CD14-positive monocyte (primary cell): Measurements from ENCODE around the gene TRRAP. TPM values are rescaled to one million over a fixed set of nuclear protein-coding genes. Genes with fewer than 3 reads are reported as not detected.

Source experiments
- DNase-seq, 3 donors: peaks; one replicate each; pipeline ENCODE4 v3.0.0-alpha.2; 2011 to 2022
- H2AFZ ChIP-seq: 2 replicates; pipeline ENCODE4 v1.6.0; 2012; ENCODE audit warnings: mild to moderate bottlenecking, low read depth, low read length, inconsistent platforms; ENCODE audit not compliant: insufficient read depth, poor library complexity, severe bottlenecking
- H3K27ac ChIP-seq, 2 donors: 1 replicate in 1 of 2; 2 replicates in 1 of 2; pipeline ENCODE4 v1.5.1; 2012 to 2013; ENCODE audit warnings: low read length in 2 of 2, control low read depth in 1 of 2, inconsistent platforms in 1 of 2, low read depth in 1 of 2, mild to moderate bottlenecking in 1 of 2
- H3K27me3 ChIP-seq, 2 donors: one replicate each; pipeline versions ENCODE4 v1.6.0 to v1.6.1; 2011 to 2013; ENCODE audit warnings: low read length in 2 of 2; ENCODE audit not compliant: control insufficient read depth in 2 of 2, insufficient read depth in 2 of 2
- H3K36me3 ChIP-seq, 2 donors: replicated peaks in 1 of 2; 1 replicate in 1 of 2; 2 replicates in 1 of 2; pipeline versions ENCODE4 v1.5.1 to v1.6.1; 2012 to 2013; ENCODE audit warnings: low read length in 2 of 2, control low read depth in 1 of 2, inconsistent platforms in 1 of 2, mild to moderate bottlenecking in 1 of 2; ENCODE audit not compliant: insufficient read depth in 2 of 2, control insufficient read depth in 1 of 2
- H3K4me1 ChIP-seq, 2 donors: 1 replicate in 1 of 2; 2 replicates in 1 of 2; pipeline versions ENCODE4 v1.5.1 to v1.6.1; 2012 to 2013; ENCODE audit warnings: low read length in 2 of 2, control low read depth in 1 of 2, inconsistent platforms in 1 of 2, mild to moderate bottlenecking in 1 of 2, moderate library complexity in 1 of 2; ENCODE audit not compliant: insufficient read depth in 2 of 2, control insufficient read depth in 1 of 2
- H3K4me2 ChIP-seq: replicated peaks from 2 replicates; pipeline ENCODE3; 2012; ENCODE audit warnings: low read length, moderate library complexity, mild to moderate bottlenecking; ENCODE audit not compliant: poor library complexity, severe bottlenecking; ENCODE audit errors: extremely low read depth
- H3K4me3 ChIP-seq, 3 experiments: fragments of 200-600 bp in 1 of 3; sonication (generic) in 1 of 3; replicated peaks in 1 of 3; 1 replicate in 2 of 3; 2 replicates in 1 of 3; pipeline ENCODE4 v1.5.1; 2011 to 2013; ENCODE audit warnings: low read length in 3 of 3, mild to moderate bottlenecking in 3 of 3, control low read depth in 2 of 3, low read depth in 2 of 3, inconsistent platforms in 1 of 3, moderate library complexity in 1 of 3
- H3K79me2 ChIP-seq: 2 replicates; pipeline ENCODE4 v1.6.0; 2012; ENCODE audit warnings: mild to moderate bottlenecking, control low read depth, inconsistent platforms, low read length, moderate library complexity; ENCODE audit not compliant: insufficient read depth
- H3K9ac ChIP-seq: 2 replicates; pipeline ENCODE4 v1.6.0; 2017; ENCODE audit warnings: low read length, mild to moderate bottlenecking; ENCODE audit not compliant: insufficient read depth, poor library complexity, severe bottlenecking
- H3K9me3 ChIP-seq, 2 donors: replicated peaks in 1 of 2; 1 replicate in 1 of 2; 2 replicates in 1 of 2; pipeline versions ENCODE4 v1.5.1 to v1.6.1; 2012 to 2013; ENCODE audit warnings: low read length in 2 of 2, control low read depth in 1 of 2; ENCODE audit not compliant: control insufficient read depth in 1 of 2, insufficient read depth in 1 of 2
- H4K20me1 ChIP-seq: 2 replicates; pipeline ENCODE4 v1.6.0; 2012; ENCODE audit warnings: mild to moderate bottlenecking, low read length, control low read depth, moderate library complexity; ENCODE audit not compliant: insufficient read depth
- H3K27ac Mint-ChIP-seq, 7 donors: one replicate each; pipeline ENCODE4 v1.8.0; 2020; ENCODE audit warnings: mild to moderate bottlenecking in 7 of 7, mixed read lengths in 7 of 7, moderate library complexity in 6 of 7, inconsistent platforms in 2 of 7
- H3K27me3 Mint-ChIP-seq, 3 donors: one replicate each; pipeline ENCODE4 v1.8.0; 2021 to 2022; ENCODE audit warnings: low read depth in 3 of 3, mild to moderate bottlenecking in 3 of 3, mixed read lengths in 3 of 3, moderate library complexity in 3 of 3, inconsistent platforms in 1 of 3
- H3K36me3 Mint-ChIP-seq, 2 donors: one replicate each; pipeline ENCODE4 v1.8.0; 2020; ENCODE audit warnings: mixed read lengths in 2 of 2, inconsistent platforms in 1 of 2, mild to moderate bottlenecking in 1 of 2
- H3K4me1 Mint-ChIP-seq: one replicate; pipeline ENCODE4 v1.8.0; 2020; ENCODE audit warnings: mild to moderate bottlenecking, mixed read lengths
- H3K4me3 Mint-ChIP-seq, 2 donors: one replicate each; pipeline ENCODE4 v1.8.0; 2020; ENCODE audit warnings: mild to moderate bottlenecking in 2 of 2, mixed read lengths in 2 of 2, moderate library complexity in 1 of 2
- H3K9me3 Mint-ChIP-seq, 7 donors: one replicate each; pipeline ENCODE4 v1.8.0; 2020 to 2022; ENCODE audit warnings: mixed read lengths in 7 of 7, mild to moderate bottlenecking in 6 of 7, moderate library complexity in 6 of 7, inconsistent platforms in 2 of 7
- CTCF ChIP-seq: fragments of 200-600 bp; IDR thresholded peaks from one replicate; pipeline ENCODE4 v1.8.0; 2022; ENCODE audit warnings: antibody characterized with exemption, mild to moderate bottlenecking
- WGBS: methylation state at CpG from one replicate; pipeline ENCODE4 v1.1.5; 2013; ENCODE audit warnings: missing lambda C conversion rate; ENCODE audit not compliant: insufficient coverage; 5-methylcytosine and 5-hydroxymethylcytosine counted together
- intact Hi-C, 2 donors: fragments of 100-400 bp; cut with micrococcal nuclease; formaldehyde crosslinking; loops; one replicate each; pipeline versions ENCODE4 v1.15.0 to v1.15.1; 2023
- polyA plus RNA-seq, 3 donors: library from polyadenylated mRNA; depleted of rRNA in 1 of 3; unstranded in 2 of 3; stranded (reverse) in 1 of 3; fragments of 300-500 nt in 2 of 3; fragments of >200 nt in 1 of 3; fragmentation: Illumina TruSeq in 2 of 3; gene quantifications; 1 replicate in 2 of 3; 2 replicates in 1 of 3; pipeline ENCODE4 v1.2.3, GENCODE V29; 2012 to 2021

Gene TRRAP
- polyA plus RNA-seq, 3 donors, result 0.67 to 12.2 (median 1.2) TPM

GRCh38 chr7:98976396-98977185 is 98.3 kb downstream of the TRRAP start:
- H3K9me3 Mint-ChIP-seq, result no peaks in the 10 kb centered on the region
- no peaks in the 10 kb centered on the region for H3K79me2 ChIP-seq
- no peaks in the 10 kb centered on the region for H3K27me3 Mint-ChIP-seq
- H3K36me3 Mint-ChIP-seq, result peaks cover 89 to 98% of the 10 kb centered on the region in 2 donors
- H3K4me1 Mint-ChIP-seq, result no peaks in the 10 kb centered on the region
- H3K27ac ChIP-seq, result no peak overlapping the region
- no peaks in the 10 kb centered on the region for H3K4me1 ChIP-seq
- no peaks in the 10 kb centered on the region for H3K27me3 ChIP-seq
- peak overlapping the region in 1 of 7 donors; percentile 35 for H3K27ac Mint-ChIP-seq
- H3K4me3 ChIP-seq, result no peak overlapping the region
- no peak for DNase-seq
- TF ChIP-seq CTCF, result no peak
- no peak overlapping the region for H3K4me3 Mint-ChIP-seq
- intact Hi-C loops, result loop anchor here in 1 of 2 donors (10.0 kb wide), 1 partner anchor 72 kb away; no protein-coding TSS in a partner anchor
- H4K20me1 ChIP-seq, result no peaks in the 10 kb centered on the region
- H3K9me3 ChIP-seq, result no peaks in the 10 kb centered on the region
- H2AFZ ChIP-seq, result no peak overlapping the region
- H3K4me2 ChIP-seq, result no peak overlapping the region
- WGBS, result 98% methylated on average over 24 of the region's 30 CpGs
- peaks cover 95 to 100% of the 10 kb centered on the region in 2 donors for H3K36me3 ChIP-seq
- no peak overlapping the region for H3K9ac ChIP-seq

- no peak for TF ChIP-seq CTCF
- Mint-ChIP-seq H3K4me1 (no peaks in the 10 kb centered on the region), H3K27ac (no peak overlapping the region), H3K36me3 (peaks cover 89 to 98% of the 10 kb centered on the region in 2 donors), H3K4me3 (no peak overlapping the region), H3K9me3 (no peaks in the 10 kb centered on the region), H3K27me3 (no peaks in the 10 kb centered on the region)
- no peaks in the 10 kb centered on the region for H4K20me1 ChIP-seq
- H3K27ac ChIP-seq, result no peak overlapping the region
- no peaks in the 10 kb centered on the region for H3K9me3 ChIP-seq
- no peak overlapping the region for H3K9ac ChIP-seq
- no peak for DNase-seq
- intact Hi-C loops, result loop anchor here in 1 of 2 donors (10.0 kb wide), 1 partner anchor 74 kb away; no protein-coding TSS in a partner anchor
- no peaks in the 10 kb centered on the region for H3K4me1 ChIP-seq
- H3K27me3 ChIP-seq, result no peaks in the 10 kb centered on the region
- no peak overlapping the region for H2AFZ ChIP-seq
- peaks cover 96 to 100% of the 10 kb centered on the region in 2 donors for H3K36me3 ChIP-seq
- 100% methylated on average over 9 of the region's 9 CpGs for WGBS
- no peak overlapping the region for H3K4me3 ChIP-seq
- H3K4me2 ChIP-seq, result no peak overlapping the region
- no peaks in the 10 kb centered on the region for H3K79me2 ChIP-seq
Measured at GRCh38 chr7:98978672-98979071, 100.3 kb downstream of the TRRAP start.
